ENCODE measurements around the gene CDA. TPM values are rescaled to one million over a fixed set of nuclear protein-coding genes. Genes with fewer than 3 reads are reported as not detected.

CDA gene
- total RNA-seq, 2 donors from 2014 or later: 0.92 to 3.0 TPM

DNA sequence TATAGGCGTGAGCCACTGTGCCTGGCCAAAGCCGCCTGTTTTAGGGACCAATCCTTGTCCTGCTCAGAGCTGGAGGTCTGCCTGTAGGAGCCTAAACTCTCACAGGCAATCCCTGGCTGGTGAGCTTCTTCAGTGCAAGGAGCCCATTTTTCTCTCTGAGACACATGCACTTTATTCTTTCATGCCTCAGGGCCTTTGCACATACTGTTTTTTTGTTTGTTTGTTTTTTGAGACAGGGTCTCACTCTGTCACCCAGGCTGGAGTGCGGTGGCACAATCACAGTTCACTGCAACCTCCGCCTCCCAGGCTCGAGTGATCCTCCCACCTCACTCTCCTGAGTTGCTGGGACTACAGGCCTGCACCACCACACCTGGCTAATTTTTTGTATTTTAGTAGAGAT lies 22.8 kb downstream of the CDA start:
- H3K27me3 ChIP-seq (replicated peaks; ENCODE audit: insufficient read depth): no peaks in the 10 kb centered on the region
- H3K36me3 ChIP-seq: no peaks in the 10 kb centered on the region
- TF ChIP-seq, protein P1, sequence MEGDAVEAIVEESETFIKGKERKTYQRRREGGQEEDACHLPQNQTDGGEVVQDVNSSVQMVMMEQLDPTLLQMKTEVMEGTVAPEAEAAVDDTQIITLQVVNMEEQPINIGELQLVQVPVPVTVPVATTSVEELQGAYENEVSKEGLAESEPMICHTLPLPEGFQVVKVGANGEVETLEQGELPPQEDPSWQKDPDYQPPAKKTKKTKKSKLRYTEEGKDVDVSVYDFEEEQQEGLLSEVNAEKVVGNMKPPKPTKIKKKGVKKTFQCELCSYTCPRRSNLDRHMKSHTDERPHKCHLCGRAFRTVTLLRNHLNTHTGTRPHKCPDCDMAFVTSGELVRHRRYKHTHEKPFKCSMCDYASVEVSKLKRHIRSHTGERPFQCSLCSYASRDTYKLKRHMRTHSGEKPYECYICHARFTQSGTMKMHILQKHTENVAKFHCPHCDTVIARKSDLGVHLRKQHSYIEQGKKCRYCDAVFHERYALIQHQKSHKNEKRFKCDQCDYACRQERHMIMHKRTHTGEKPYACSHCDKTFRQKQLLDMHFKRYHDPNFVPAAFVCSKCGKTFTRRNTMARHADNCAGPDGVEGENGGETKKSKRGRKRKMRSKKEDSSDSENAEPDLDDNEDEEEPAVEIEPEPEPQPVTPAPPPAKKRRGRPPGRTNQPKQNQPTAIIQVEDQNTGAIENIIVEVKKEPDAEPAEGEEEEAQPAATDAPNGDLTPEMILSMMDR (IDR thresholded peaks at IDR 0.05): no peak
- H3K9me3 ChIP-seq: no peaks in the 10 kb centered on the region
- ATAC-seq (ENCODE audit: insufficient number of reproducible peaks, low FRiP score, low read depth): no peak
- DNase-seq (ENCODE audit: low spot score): no peak
- peaks cover 0 to 18% of the 10 kb centered on the region in 2 donors for H3K4me1 ChIP-seq (ENCODE audit: control insufficient read depth in 1 of 2, low read depth in 2 of 2)
- H3K27ac ChIP-seq: no peak overlapping the region
- no peak overlapping the region for H3K4me3 ChIP-seq

DNA sequence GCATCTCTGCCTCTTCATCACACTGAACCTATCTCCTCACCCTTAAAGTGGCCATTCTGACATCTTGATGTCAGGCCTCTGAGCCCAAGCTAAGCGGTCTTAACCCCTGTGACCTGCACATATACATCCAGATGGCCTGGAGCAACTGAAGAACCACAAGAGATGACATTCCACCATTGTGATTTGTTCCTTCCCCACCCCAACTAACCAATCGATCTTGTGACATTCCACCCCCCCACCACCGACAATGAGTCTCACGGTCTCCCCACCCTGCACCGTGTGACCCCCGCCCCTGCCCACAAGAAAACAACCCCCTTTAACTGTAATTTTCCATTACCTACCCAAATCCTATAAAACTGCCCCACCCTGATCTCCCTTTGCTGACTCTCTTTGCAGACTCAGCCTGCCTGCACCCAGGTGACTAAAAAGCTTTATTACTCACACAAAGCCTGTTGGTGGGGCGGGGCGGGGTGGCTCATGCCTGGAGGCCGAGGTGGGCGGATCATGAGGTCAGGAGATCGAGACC lies 23.4 kb downstream of the CDA start:
- H3K9me3 ChIP-seq: no peaks in the 10 kb centered on the region
- no peak overlapping the region for H3K27ac ChIP-seq
- H3K4me3 ChIP-seq: no peak overlapping the region
- no peaks in the 10 kb centered on the region for H3K27me3 ChIP-seq (replicated peaks; ENCODE audit: insufficient read depth)
- H3K36me3 ChIP-seq: no peaks in the 10 kb centered on the region
- peaks cover 0 to 23% of the 10 kb centered on the region in 2 donors for H3K4me1 ChIP-seq (ENCODE audit: control insufficient read depth in 1 of 2, low read depth in 2 of 2)
- TF ChIP-seq, protein P1 (IDR thresholded peaks at IDR 0.05): no peak
- DNase-seq (ENCODE audit: low spot score) (no peak), ATAC-seq (ENCODE audit: insufficient number of reproducible peaks, low FRiP score, low read depth) (no peak)

DNA sequence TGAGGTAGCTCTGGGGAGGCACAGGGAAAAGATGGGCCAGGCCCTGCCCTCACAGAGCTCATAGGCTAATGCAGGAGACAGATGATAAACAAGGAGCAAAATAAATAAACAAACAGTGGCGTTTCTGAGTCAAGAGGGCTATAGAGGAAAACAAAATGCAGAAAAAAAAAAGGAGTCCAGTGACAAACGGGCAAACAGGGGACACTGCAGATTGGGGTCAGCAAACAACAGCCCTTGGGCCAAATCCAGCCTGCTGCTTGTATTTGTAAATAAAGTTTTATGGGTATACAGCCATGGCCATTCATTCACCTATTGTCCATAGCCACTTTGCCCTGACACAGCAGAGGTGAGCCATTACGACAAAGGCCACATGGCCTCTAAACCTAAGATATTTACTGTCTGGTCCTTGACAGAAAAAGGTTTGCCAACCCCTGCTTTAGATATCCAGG lies 25.3 kb downstream of the CDA start:
- H3K4me3 ChIP-seq: no peak overlapping the region
- H3K36me3 ChIP-seq: no peaks in the 10 kb centered on the region
- no peaks in the 10 kb centered on the region for H3K9me3 ChIP-seq
- DNase-seq (ENCODE audit: low spot score) (no peak), ATAC-seq (ENCODE audit: insufficient number of reproducible peaks, low FRiP score, low read depth) (no peak)
- TF ChIP-seq, protein P1 (IDR thresholded peaks at IDR 0.05): no peak
- H3K4me1 ChIP-seq (ENCODE audit: control insufficient read depth in 1 of 2, low read depth in 2 of 2): peaks cover 0 to 23% of the 10 kb centered on the region in 2 donors
- no peaks in the 10 kb centered on the region for H3K27me3 ChIP-seq (replicated peaks; ENCODE audit: insufficient read depth)
- H3K27ac ChIP-seq: peak overlapping the region in 1 of 2 donors; percentile 12

DNA sequence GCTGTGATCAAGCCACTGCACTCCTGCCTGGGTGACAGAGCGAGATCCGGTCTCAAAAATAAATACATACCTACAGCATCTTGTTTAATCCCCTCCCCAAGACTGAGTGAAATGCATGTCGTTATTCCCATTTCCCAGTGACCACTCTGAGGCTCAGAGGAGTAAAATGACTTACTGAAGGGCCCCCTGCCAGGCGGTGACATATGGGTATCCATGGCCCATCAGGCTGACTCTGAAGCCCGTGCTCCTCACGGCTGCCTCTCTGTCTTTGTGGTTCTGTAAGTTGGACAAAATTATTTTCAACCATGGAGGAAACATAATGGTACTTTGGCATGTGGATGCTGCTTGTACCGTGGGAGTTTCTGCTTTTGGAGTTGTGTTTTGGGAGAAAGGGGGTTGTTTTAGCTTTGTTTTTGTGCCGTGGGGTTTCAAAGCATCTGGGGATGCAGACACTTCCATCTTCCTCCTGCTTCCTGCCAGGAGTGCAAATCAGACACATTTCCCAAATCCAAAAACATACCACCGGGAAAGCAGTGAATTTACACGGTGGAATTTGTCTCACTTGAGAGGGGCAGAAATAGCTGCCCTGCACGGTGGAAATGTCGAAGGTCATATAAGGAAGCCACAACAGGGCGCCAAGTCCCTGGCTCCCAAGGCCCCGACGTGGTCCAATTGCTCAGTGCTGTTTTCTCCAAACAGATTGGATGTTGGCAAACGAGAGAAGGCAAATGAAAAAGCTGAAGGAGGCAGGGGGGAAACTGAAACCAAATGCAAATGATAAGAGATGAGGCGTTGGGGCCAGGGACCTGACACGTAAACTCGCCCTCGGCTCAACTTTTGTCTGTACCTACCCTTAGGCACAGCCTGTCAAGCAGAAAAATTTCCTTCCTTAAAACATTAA lies 27.3 kb downstream of the CDA start:
- Histone ChIP-seq H3K36me3 (no peaks in the 10 kb centered on the region), H3K27ac (peak overlapping the region; percentile 4 to 33), H3K9me3 (no peaks in the 10 kb centered on the region), H3K27me3 (replicated peaks; ENCODE audit: insufficient read depth) (no peaks in the 10 kb centered on the region), H3K4me3 (peak overlapping the region; percentile 21), H3K4me1 (ENCODE audit: control insufficient read depth in 1 of 2, low read depth in 2 of 2) (peaks cover 0 to 23% of the 10 kb centered on the region in 2 donors)
- DNase-seq (ENCODE audit: low spot score) (no peak), ATAC-seq (ENCODE audit: insufficient number of reproducible peaks, low FRiP score, low read depth) (no peak)
- TF ChIP-seq, protein P1 (IDR thresholded peaks at IDR 0.05): no peak

DNA sequence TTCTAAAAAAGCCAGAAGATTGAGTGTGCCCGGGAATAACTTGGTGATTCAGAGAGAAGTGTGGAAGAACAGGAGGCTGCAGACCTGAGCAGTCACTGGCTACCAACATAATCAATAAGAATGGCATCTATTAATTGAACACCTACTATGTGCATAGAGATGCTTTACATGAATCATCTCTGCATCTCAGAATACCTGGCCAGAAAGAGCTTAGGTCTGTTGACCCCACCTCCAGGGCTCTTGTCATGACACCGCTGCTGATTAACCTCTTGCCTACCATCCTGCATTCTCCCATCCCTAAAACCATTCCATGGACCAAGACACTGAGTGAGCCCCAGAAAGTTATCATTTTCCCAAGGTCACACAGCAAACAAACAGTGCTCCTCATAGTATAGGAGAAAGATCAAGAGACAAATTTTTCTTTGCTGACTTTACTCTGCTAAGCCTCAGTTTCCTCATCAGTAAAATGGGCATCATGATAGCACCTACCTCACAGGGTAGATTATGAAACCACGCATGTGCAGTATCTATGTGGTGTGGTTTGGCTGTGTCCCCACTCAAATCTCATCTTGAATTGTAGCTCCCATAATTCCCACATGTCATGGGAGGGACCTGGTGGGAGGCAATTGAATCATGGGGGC lies 28.1 kb downstream of the CDA start:
- Histone ChIP-seq H3K27me3 (replicated peaks; ENCODE audit: insufficient read depth) (no peaks in the 10 kb centered on the region), H3K4me1 (ENCODE audit: control insufficient read depth in 1 of 2, low read depth in 2 of 2) (peaks cover 0 to 23% of the 10 kb centered on the region in 2 donors), H3K4me3 (peak overlapping the region; percentile 21), H3K9me3 (no peaks in the 10 kb centered on the region), H3K36me3 (no peaks in the 10 kb centered on the region), H3K27ac (peak overlapping the region in 1 of 2 donors; percentile 4)
- DNase-seq (ENCODE audit: low spot score) (no peak), ATAC-seq (ENCODE audit: insufficient number of reproducible peaks, low FRiP score, low read depth) (no peak)
- TF ChIP-seq, protein P1 (IDR thresholded peaks at IDR 0.05): no peak
